Breast epithelium (tissue), 3 donors: ENCODE measurements around the gene HMCN1.

Experiments used
- POLR2A ChIP-seq: fragments of 450-650 bp; IDR thresholded peaks from one replicate; pipeline ENCODE4 v1.6.1; 2016; ENCODE audit warnings: antibody characterized with exemption, mild to moderate bottlenecking, moderate library complexity
- POLR2AphosphoS5 ChIP-seq, 3 donors: sonication (generic); formaldehyde crosslinking; IDR thresholded peaks; one replicate each; pipeline ENCODE4 v1.6.1; 2017; ENCODE audit warnings: antibody characterized with exemption in 3 of 3
- TF ChIP-seq, protein P1 (sequence below), 3 donors: fragments of 450-650 bp; IDR thresholded peaks; one replicate each; pipeline ENCODE4 v1.5.1; 2016 to 2017; ENCODE audit warnings: antibody characterized with exemption in 3 of 3, mild to moderate bottlenecking in 3 of 3, moderate library complexity in 3 of 3

DNA sequence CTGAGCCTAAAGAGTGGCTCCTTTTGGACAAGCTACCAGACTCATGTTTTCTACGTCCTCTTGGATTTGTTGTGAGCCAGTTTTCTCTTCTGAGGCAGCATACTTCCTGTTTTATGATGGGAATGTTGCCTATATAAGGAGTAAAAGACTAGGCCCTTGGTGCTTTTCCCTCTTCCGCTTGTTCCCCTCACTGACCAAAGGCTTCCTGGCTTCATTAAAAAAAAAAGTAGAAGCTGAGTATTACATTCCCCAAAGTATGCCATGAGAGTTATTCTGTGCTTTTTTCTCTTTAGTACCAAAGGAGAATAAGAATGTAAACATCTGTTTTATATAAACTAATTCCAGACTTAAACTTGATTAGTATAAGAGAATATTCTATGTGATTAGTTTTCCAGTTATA, 6.5 kb upstream of the HMCN1 start:
- TF ChIP-seq, protein P1, sequence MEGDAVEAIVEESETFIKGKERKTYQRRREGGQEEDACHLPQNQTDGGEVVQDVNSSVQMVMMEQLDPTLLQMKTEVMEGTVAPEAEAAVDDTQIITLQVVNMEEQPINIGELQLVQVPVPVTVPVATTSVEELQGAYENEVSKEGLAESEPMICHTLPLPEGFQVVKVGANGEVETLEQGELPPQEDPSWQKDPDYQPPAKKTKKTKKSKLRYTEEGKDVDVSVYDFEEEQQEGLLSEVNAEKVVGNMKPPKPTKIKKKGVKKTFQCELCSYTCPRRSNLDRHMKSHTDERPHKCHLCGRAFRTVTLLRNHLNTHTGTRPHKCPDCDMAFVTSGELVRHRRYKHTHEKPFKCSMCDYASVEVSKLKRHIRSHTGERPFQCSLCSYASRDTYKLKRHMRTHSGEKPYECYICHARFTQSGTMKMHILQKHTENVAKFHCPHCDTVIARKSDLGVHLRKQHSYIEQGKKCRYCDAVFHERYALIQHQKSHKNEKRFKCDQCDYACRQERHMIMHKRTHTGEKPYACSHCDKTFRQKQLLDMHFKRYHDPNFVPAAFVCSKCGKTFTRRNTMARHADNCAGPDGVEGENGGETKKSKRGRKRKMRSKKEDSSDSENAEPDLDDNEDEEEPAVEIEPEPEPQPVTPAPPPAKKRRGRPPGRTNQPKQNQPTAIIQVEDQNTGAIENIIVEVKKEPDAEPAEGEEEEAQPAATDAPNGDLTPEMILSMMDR (IDR thresholded peaks at IDR 0.05), result no peak
- TF ChIP-seq POLR2A, result no peak
- TF ChIP-seq POLR2AphosphoS5 (IDR thresholded peaks at IDR 0.05), result no peak
